Measurements from ENCODE around the gene OLFML3.

The OLFML3 gene

GRCh38 chr1:113929750-113930498 lies 49.4 kb upstream of the OLFML3 start (continued):
- peak; percentile 31; the same call in 1 of the 2 replicates for TF ChIP-seq KLF9 (tag by site-specific recombination; IDR thresholded peaks at IDR 0.05; ENCODE audit: low read depth)
- TF ChIP-seq ZNF148 (tag by site-specific recombination; IDR thresholded peaks at IDR 0.05; ENCODE audit: borderline replicate concordance): no peak
- TF ChIP-seq, protein P1, sequence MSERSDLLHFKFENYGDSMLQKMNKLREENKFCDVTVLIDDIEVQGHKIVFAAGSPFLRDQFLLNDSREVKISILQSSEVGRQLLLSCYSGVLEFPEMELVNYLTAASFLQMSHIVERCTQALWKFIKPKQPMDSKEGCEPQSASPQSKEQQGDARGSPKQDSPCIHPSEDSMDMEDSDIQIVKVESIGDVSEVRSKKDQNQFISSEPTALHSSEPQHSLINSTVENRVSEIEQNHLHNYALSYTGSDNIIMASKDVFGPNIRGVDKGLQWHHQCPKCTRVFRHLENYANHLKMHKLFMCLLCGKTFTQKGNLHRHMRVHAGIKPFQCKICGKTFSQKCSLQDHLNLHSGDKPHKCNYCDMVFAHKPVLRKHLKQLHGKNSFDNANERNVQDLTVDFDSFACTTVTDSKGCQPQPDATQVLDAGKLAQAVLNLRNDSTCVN (tag by site-specific recombination; optimal IDR thresholded peaks at IDR 0.05): peak; percentile 44
- TF ChIP-seq, protein P2, sequence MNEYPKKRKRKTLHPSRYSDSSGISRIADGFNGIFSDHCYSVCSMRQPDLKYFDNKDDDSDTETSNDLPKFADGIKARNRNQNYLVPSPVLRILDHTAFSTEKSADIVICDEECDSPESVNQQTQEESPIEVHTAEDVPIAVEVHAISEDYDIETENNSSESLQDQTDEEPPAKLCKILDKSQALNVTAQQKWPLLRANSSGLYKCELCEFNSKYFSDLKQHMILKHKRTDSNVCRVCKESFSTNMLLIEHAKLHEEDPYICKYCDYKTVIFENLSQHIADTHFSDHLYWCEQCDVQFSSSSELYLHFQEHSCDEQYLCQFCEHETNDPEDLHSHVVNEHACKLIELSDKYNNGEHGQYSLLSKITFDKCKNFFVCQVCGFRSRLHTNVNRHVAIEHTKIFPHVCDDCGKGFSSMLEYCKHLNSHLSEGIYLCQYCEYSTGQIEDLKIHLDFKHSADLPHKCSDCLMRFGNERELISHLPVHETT (tag by site-specific recombination; IDR thresholded peaks at IDR 0.05): no peak
- TF ChIP-seq ZNF335 (tag by site-specific recombination; conservative IDR thresholded peaks at IDR 0.05): peak; percentile 49
- no peak for TF ChIP-seq ZNF473 (tag by site-specific recombination; IDR thresholded peaks at IDR 0.05)
- TF ChIP-seq ZNF280D (tag by site-specific recombination; IDR thresholded peaks at IDR 0.05): no peak
- TF ChIP-seq ZNF529 (tag by site-specific recombination; IDR thresholded peaks at IDR 0.05; ENCODE audit: insufficient replicate concordance): no peak
- TF ChIP-seq, protein P3, sequence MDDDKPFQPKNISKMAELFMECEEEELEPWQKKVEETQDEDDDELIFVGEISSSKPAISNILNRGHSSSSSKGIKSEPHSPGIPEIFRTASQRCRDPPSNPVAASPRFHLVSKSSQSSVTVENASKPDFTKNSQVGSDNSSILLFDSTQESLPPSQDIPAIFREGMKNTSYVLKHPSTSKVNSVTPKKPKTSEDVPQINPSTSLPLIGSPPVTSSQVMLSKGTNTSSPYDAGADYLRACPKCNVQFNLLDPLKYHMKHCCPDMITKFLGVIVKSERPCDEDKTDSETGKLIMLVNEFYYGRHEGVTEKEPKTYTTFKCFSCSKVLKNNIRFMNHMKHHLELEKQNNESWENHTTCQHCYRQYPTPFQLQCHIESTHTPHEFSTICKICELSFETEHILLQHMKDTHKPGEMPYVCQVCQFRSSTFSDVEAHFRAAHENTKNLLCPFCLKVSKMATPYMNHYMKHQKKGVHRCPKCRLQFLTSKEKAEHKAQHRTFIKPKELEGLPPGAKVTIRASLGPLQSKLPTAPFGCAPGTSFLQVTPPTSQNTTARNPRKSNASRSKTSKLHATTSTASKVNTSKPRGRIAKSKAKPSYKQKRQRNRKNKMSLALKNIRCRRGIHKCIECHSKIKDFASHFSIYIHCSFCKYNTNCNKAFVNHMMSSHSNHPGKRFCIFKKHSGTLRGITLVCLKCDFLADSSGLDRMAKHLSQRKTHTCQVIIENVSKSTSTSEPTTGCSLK (tag by site-specific recombination; IDR thresholded peaks at IDR 0.05): no peak
- TF ChIP-seq ZIC2 (tag by site-specific recombination; IDR thresholded peaks at IDR 0.05): peak; percentile 65
- TF ChIP-seq HOXC10 (CRISPR knock-in tag; IDR thresholded peaks at IDR 0.05): no peak
- no peak for TF ChIP-seq ZNF843 (tag by site-specific recombination; IDR thresholded peaks at IDR 0.05)
- TF ChIP-seq ZEB2 (tag by site-specific recombination; IDR thresholded peaks at IDR 0.05): peak; percentile 52; the same call in 1 of the 2 replicates
- no peak for TF ChIP-seq ZNF560 (tag by site-specific recombination; IDR thresholded peaks at IDR 0.05; ENCODE audit: borderline replicate concordance)
- no peak for TF ChIP-seq ZNF510 (tag by site-specific recombination; IDR thresholded peaks at IDR 0.05; ENCODE audit: insufficient replicate concordance)
- TF ChIP-seq ZNF2 (tag by site-specific recombination; IDR thresholded peaks at IDR 0.05): no peak
- TF ChIP-seq, protein P4, sequence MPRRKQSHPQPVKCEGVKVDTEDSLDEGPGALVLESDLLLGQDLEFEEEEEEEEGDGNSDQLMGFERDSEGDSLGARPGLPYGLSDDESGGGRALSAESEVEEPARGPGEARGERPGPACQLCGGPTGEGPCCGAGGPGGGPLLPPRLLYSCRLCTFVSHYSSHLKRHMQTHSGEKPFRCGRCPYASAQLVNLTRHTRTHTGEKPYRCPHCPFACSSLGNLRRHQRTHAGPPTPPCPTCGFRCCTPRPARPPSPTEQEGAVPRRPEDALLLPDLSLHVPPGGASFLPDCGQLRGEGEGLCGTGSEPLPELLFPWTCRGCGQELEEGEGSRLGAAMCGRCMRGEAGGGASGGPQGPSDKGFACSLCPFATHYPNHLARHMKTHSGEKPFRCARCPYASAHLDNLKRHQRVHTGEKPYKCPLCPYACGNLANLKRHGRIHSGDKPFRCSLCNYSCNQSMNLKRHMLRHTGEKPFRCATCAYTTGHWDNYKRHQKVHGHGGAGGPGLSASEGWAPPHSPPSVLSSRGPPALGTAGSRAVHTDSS (tag by site-specific recombination; IDR thresholded peaks at IDR 0.05): no peak
- no peak for TF ChIP-seq ZNF324 (tag by site-specific recombination; IDR thresholded peaks at IDR 0.05)
- no peak for TF ChIP-seq YY2 (tag by site-specific recombination; IDR thresholded peaks at IDR 0.05)
- 0 out of 2 replicates have a peak, but pooled peaks have one; percentile 28 for TF ChIP-seq KLF8 (tag by site-specific recombination; IDR thresholded peaks at IDR 0.05)
- TF ChIP-seq, protein P5, sequence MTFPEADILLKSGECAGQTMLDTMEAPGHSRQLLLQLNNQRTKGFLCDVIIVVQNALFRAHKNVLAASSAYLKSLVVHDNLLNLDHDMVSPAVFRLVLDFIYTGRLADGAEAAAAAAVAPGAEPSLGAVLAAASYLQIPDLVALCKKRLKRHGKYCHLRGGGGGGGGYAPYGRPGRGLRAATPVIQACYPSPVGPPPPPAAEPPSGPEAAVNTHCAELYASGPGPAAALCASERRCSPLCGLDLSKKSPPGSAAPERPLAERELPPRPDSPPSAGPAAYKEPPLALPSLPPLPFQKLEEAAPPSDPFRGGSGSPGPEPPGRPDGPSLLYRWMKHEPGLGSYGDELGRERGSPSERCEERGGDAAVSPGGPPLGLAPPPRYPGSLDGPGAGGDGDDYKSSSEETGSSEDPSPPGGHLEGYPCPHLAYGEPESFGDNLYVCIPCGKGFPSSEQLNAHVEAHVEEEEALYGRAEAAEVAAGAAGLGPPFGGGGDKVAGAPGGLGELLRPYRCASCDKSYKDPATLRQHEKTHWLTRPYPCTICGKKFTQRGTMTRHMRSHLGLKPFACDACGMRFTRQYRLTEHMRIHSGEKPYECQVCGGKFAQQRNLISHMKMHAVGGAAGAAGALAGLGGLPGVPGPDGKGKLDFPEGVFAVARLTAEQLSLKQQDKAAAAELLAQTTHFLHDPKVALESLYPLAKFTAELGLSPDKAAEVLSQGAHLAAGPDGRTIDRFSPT (tag by site-specific recombination; IDR thresholded peaks at IDR 0.05): no peak
- TF ChIP-seq HOXA7 (CRISPR knock-in tag; IDR thresholded peaks at IDR 0.05; ENCODE audit: borderline replicate concordance): no peak
- TF ChIP-seq HOXD13 (CRISPR knock-in tag; IDR thresholded peaks at IDR 0.05; ENCODE audit: borderline replicate concordance): no peak
- TF ChIP-seq SP3 (tag by site-specific recombination; IDR thresholded peaks at IDR 0.05): peak; percentile 36
- TF ChIP-seq ZNF266 (tag by site-specific recombination; IDR thresholded peaks at IDR 0.05; ENCODE audit: low read depth): no peak

Data from HEK293 (cell line).